GM21367 (cell line): ENCODE measurements around the gene ITPR1.

Source experiments
- ATAC-seq: cut with Tn5 transposase; IDR thresholded peaks from one replicate; pipeline ENCODE4 v1.9.1; 2021; ENCODE audit not compliant: unreplicated experiment

Gene ITPR1

DNA sequence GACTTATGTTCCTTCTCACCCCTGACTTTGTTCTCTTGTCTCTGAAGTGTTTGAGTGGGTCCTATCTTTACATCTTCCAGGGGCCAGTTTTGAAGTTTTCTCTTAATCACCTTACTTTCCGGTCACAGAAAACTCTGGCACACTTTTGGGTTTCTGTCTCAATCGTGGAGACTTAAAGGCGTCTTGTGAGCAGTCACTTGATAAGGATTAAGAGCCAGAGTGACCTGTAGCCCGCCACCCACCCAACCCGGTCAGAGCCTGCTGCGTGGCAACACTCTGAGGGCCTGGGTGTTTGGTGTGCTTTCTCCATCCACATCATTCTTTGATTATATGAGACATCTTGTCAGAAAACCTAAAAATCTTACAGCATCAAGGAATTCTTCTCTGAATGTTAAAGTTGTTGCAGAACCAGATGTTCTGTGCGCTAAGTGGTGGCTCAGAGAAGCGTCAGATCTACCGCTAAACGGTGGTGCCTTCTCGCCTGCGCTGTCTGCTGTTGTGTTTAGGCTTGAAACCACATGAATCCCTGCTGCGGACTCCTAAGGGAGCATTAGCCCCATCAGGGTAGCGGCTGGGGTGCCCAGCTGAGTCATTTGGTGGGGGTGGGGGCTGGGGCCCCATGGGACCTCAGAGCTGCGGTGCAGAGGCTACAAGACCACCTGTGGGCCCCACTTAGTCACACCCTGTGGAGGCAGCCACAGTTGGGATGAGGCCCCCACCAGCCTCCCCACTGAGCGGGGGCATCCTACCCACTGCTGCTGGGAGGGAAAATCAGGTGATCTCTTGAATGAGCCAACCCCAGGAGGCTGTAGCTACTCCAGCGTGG lies 327.4 kb downstream of the ITPR1 start:
- no peak for ATAC-seq

GRCh38 chr3:4821338-4821737 lies 328.2 kb downstream of the ITPR1 start:
- ATAC-seq = no peak

- no peak for ATAC-seq
Measured at GRCh38 chr3:4821975-4822374, 328.8 kb downstream of the ITPR1 start.

GRCh38 chr3:4822568-4822967 lies 329.4 kb downstream of the ITPR1 start:
- no peak for ATAC-seq

DNA sequence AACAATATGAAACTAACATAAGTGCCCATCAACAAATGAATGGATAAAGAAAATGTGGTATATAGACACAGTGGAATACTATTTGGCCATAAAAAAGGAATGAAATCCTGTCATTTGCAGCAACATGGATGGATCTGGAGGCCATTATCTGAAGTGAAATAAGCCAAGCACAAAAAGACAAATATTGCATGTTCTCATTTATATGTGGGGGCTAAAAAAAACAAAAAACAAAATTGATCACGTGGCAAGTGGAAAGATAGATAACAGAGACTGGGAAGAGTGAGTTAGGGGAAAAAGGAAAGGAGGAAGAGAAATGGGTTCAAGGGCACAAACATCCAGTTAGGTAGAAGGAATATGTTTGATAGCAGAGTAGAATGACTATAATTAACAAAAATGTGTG lies 330.2 kb downstream of the ITPR1 start:
- no peak for ATAC-seq

- no peak for ATAC-seq
Measured at GRCh38 chr3:4823986-4824925, 331.1 kb downstream of the ITPR1 start.

DNA sequence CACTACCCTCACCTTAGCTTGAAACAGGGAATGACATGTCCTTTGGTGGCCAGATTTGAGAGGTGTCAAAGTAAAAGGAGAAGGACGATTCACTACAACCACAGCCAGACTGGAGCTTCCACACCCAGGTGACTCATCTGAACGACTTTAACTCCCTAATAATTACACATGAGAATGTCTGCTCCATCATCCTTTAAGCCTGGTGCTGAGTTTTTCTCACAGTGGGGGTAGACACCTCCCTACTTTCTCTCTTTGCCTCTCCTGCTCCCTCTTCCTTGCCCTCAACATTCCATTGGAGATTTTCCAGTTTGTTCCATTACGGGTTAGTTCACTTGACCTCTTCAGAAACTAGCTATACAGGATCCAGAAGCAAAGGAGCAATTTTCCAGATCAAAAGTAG lies 331.8 kb downstream of the ITPR1 start:
- no peak for ATAC-seq

DNA sequence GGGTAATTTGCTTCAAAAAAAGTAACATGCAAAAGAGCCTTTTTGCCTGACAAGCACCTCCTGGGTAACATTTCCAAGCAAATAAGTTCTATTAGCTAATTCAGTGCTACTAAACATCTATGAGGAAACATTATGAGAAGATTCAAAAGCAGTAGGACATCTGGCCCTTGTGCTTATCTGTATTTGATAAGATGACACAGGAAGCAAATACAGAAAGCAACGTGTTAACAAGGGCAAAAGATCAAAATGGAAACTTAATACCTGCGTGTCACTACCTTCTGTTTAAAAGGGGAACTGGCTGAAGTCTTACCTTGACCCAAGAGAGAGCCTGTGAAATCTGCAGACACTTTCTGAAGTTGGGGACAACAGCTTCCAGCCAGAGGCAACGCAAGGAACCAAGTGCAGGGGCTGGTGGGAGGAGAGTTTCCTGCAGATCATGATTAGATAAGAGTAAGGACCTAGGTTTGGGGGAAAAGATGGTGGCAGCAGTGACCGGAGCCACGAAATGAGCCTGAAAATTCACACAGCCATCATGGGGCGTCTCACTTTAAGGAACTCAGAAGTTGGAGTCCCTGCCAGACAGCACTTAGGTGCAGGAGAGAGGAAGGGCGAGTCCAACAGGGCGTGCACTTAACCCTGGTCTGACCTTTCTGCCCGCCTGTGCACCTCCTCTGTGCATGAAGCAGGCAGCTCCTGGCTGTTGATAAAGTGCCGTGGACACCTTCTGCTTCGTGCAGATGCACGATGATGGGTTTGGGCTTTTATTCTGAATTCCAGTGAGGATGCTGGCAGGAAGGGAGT lies 332.5 kb downstream of the ITPR1 start:
- ATAC-seq = no peak

DNA sequence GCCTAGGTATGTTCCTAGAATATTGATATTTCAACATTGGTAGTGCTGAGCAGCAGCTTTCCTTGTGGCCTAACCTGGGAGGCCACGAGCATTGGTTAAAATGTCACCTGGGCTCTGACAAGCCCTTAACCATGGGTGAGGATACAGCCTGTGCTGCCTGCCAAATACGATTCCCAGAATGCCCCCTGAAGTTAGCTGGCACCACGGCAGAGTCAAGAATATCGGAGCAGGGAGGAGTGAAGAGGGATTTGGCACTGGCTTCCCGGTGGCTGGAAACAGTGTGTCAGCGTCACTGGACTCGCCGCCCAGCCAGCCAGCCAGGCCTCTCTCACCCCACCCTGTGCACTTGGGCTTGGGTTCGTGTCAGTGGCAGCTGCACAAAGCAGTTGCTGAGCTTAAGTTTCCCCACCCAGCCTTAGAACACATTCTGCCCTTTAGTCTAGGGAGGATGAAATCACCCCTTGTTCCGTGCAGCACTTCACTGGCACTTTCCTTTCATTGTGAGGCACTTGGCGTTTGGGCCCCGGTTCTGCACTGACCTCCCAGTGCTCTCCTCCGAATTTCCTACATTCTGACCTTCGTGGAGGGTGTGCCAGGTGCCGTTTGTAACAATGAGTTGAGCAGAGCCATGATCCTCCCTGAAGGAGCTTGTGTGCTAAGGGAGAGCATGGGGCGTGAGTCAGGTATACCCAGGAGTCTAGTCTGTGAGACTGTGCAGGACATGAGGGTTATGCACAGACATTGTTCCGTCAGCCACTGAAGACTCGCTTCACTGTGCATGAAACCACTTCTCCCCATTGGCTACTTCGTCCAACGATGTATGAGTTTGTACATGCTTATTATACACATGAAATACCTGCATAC lies 333.3 kb downstream of the ITPR1 start:
- ATAC-seq = no peak

- ATAC-seq = no peak
Measured at GRCh38 chr3:4827767-4828166, 334.6 kb downstream of the ITPR1 start.

DNA sequence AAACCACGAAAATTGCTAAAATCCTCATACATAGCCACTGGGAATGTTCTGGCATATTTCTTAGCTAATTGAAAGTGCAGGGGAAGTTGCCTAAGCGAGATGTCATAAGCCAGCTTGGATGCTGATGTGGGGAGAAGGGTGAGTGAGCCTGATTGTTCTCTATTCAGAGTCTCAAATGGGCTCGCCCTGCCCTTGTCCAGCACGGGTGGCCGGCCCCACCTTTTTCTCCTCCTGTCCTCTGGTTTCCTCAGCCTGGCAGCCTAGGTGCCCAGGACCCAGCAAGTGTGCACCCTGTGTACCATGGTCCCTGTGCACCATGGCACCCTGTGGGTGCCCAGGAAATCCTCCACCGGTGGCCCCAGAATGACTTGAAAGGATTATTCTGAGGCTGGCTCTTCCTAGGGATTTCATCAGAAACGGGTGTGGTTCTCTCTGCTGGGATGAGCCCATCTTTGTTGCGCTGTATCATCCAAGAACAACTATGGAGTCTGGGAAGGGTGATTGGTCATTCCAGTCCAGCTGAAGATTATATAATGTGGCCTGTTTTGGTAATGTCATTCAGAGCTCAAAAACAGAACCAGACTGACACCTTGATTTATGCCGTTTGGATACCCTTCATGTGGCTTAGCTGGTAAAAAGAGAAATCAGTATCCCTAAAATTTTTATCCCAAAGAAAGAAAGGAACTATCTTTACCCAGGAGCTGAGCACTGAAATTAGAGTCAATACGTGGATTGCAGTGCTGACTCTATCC lies 335.3 kb downstream of the ITPR1 start:
- ATAC-seq = no peak

GRCh38 chr3:4829031-4829394 lies 335.9 kb downstream of the ITPR1 start:
- peak; percentile 35 for ATAC-seq

- ATAC-seq = no peak
Measured at GRCh38 chr3:4830586-4830914, 337.4 kb downstream of the ITPR1 start.

GRCh38 chr3:4831580-4831950 lies 338.4 kb downstream of the ITPR1 start:
- peak; percentile 13 for ATAC-seq

- no peak for ATAC-seq
Measured at GRCh38 chr3:4833471-4833870, 340.3 kb downstream of the ITPR1 start.

- ATAC-seq = peak; percentile 50
Measured at GRCh38 chr3:4834403-4834866, 341.3 kb downstream of the ITPR1 start.

DNA sequence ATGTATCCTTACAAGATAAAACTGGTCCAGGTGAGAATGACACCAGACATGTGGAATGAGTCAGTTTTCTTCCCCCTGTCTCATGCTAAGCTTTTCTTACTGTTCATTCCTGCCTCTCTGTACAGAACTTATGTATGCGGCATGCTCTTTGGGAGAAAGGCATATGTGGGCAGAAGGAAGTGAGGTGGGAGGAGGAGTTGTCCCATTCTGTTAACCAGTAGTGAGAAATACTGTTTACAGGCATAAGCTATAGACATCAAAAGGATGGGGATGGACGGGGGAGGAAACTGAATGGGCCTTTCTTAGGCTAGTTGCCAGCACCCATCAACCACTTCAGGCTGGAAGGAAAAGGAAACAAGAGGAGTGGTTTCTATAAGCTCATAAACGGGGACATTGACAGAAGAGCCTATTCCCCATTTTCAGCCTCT lies 342.5 kb downstream of the ITPR1 start:
- ATAC-seq = no peak

GRCh38 chr3:4836516-4836915 lies 343.4 kb downstream of the ITPR1 start:
- ATAC-seq = no peak

GRCh38 chr3:4837374-4837930 lies 344.3 kb downstream of the ITPR1 start:
- no peak for ATAC-seq
